GM19468 (cell line): ENCODE measurements around the gene LMX1A.

Source experiments
- ATAC-seq: cut with Tn5 transposase; IDR thresholded peaks from one replicate; pipeline ENCODE4 v1.9.1; 2021; ENCODE audit warnings: mild to moderate bottlenecking, moderate library complexity, moderate number of reproducible peaks; ENCODE audit not compliant: unreplicated experiment; ENCODE audit errors: extremely low read depth

Gene LMX1A

DNA sequence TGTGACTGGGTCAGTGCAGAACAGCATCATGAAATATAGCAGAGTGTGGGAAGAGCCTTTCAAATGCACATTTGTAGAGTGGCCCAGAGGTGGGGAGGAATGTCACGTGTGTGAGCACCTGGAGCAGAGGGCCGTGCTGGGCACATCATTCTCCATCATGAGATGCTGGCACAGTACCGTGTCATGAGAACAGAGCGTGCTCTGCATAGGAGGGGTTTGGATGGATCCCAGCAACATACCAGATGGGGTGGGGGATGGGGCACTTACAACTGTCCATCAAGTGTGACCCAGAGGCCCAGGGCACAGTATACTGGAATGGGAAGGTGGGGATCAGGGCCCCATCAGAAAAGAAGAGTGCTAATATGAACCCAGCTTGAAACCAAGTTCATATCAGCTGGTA, 182.0 kb downstream of the LMX1A start:
- no peak for ATAC-seq

DNA sequence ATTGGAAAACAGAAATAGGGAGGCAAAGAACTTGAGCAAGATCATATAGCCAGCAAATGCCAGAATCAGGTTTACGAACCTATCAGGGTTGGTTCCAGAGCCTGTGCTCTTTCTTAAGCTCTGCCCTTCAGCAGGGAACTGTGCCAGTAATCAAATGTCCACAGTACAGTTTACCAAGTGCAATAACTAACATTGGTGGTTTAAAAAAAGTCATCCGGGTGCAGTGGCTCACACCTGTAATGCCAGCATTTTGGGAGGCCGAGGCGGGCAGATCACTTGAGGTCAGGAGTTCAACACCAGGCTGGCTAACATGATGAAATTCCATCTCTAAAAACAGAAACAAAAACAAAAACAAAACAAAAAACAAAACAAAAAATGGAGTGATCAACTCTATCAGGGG, 182.7 kb downstream of the LMX1A start:
- ATAC-seq: no peak

DNA sequence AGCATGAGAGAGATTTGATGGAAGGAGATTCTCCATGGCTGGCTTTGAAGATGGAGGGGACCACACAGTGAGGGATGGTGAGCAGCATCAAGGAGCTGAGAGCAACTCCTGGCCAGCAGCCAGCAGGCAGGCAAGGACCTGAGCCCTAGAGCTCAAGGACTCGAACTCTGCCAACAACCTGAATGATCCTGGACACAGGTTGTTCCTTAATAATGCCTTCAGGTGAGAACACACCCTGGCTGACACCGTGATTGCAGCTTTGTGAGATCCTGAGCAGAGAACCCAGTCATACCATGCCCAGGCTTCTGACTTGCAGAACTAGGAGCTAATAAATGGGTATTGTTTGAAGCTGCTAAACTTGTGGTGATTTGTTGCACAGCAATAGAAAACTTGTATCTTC, 183.1 kb downstream of the LMX1A start:
- ATAC-seq: no peak

DNA sequence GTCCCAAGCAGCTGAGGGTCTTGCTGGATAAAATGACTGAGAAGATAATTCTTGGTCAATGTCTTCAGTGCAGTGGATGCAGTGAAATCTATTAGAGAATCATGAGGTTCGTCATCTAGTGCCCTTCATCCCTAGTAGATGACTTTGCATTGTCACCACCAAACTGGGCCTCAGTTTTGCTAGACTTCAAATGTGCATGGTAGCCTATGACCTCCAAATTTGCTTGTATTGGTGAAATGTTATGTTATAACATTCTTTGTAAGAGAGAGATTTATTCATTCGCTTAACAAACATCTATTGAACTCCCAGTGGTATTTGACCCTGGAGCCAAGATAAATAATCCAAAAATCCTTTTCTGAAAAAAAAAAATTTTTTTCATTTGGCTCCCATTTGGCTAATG, 183.8 kb downstream of the LMX1A start:
- ATAC-seq: no peak

DNA sequence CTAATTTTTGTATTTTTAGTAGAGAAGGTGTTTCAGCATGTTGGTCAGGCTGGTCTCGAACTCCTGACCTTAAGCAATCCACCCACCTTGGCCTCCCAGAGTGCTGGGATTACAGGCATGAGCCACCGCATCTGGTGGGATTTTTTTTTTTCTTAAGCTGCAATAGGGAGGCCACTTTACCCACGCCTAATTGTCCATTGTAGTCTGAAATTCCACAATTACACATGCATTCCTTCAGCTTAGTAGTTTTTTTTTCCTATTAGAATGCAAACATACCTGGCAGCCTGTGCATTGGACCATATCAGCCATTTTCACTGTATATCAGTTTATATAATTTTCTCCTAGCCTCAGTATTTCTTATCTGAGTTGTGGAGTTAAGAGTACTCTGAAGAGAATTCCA, 186.8 kb downstream of the LMX1A start:
- no peak for ATAC-seq

DNA sequence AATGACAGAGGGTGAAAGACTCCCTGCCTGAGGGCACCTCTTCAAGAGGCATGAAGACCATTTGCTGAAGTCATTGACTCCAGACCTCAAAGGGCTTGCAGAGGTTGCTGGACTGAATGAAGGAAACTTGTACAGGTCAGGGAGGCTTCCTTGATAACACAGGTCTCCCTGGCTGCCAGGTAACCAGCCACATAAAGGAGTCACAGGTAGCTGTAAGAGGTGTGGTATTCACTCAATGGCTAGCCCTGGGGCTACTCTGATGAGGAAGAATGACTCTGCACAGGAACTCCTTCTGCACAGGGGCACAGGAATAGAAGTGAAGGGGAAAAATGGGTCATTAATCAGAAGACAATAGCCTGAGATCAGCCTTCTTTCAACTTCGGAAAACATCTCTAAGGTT, 187.5 kb downstream of the LMX1A start:
- no peak for ATAC-seq

DNA sequence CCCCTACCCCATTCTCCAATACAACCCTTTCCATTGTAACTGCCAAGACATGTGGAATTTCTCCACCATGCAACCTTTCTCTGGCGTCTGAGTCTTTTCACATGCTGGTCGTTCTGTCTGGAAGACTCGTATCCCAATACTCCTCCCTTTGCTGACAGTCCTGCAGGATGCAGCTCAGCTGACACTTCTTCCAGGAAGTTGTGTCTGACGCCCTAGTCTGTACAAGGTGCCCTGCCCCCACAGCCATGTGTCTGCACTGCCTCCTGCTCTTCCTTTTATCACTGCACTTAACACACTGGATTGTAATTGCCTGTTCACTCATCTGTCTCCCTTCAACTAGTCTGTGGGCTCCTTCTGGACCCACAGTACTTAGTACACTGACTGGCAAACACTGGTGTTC, 188.0 kb downstream of the LMX1A start:
- ATAC-seq: no peak

DNA sequence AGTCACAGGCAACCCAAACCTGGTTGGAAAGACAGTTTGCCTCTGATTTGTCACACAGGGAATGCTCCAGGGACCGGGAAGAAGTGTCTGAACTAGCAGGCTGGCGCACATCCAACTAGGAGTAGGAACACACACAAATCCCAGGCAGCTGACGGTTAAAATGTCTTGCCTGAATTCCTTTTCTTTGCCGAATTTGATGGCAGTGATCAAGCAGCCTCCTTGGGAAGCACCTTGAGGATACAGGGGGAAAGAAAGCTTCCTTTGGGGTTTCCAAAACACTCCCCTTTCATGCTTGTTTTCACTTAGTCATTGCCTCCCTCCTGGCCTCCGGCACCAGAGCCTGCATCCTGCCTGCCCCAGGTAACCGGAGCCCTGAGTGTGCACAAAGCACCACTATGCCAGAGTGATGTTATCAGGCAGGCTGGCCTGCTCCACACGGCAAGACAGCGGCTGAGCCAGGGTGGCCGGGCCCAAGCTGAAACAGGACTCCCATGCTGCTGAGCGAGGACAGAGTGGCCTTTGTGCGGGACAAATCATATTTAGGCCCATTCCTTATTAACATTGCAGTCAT, 193.8 kb downstream of the LMX1A start:
- no peak for ATAC-seq

DNA sequence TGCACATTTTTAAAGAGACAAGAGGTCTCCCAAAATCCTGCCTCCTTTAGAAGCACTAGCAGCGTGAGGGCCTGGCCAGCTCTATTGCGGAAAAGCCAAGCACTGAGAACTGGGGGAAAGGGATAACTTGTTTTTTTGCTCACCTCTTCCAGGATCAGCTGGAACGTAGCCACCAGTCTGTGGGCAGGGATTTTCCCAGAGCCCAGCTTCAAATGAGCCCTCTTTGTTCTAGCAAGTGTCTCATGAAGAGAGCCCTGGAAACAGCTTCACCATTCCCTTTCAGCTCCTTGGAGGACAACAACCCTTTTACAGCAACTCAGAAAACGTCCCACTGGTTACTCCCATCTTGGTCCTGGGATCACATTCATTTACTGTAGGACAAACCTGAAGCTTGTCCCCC, 195.4 kb downstream of the LMX1A start:
- ATAC-seq: no peak

DNA sequence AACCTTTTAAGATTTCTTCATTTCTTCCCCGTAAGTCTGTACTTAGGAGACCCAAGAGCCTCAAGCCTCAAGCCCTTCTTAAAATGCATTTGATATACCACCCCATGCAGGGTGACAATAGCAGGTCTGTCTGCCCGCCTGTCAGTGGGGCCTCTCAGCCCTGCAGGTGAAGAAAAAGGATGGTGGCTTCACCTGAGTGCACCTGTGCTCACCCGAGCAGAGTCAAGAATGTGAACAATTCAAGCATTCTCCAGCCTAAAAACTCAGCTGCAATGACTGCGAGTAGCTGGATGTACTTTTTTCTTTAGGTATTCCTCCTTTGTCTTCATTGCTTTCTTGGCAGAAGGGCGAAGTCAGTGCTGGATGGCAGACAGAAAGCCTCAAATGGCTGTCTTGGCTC, 203.3 kb downstream of the LMX1A start:
- ATAC-seq: no peak

DNA sequence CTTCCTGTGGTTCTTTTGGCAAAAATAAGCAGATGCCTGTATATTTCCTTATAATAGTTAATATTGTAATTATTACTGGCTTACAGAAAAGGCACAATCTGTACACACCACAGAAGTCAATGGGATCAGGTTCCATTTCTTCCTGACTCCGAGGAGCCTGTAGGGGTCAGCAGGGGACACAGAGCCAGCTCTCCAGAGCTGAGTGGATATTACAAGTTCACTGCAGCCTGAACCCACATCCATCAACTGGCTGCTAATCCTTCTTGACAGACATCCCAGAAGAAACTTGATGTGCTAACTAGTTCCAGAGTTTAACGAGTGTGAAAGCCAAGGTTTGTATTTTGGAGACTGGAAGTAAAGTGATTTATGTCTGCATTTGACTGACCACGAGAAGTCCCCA, 203.8 kb downstream of the LMX1A start:
- ATAC-seq: no peak

DNA sequence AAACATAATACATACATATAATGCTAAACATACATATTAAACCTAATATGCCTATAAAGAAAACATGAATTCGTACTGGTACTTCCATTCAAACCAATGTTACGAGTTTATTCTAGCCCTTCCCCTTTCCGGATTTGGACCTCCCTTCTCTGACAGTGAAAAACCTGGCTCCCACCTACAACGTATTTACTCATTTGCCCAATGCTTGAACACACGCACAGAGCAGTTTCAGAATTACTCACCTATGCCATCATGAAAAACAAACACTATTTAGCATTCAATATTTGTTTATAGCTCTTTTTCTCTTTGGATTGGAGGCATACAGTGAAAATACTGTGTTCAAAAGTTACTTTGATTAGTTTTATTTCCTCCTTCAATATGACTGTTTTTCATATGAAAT, 204.4 kb downstream of the LMX1A start:
- no peak for ATAC-seq
